ENCODE measurements around the gene CAPN3.
A peak's percentile ranks its signal among the peaks of the same experiment; 100 is the strongest.

CAPN3 gene

DNA sequence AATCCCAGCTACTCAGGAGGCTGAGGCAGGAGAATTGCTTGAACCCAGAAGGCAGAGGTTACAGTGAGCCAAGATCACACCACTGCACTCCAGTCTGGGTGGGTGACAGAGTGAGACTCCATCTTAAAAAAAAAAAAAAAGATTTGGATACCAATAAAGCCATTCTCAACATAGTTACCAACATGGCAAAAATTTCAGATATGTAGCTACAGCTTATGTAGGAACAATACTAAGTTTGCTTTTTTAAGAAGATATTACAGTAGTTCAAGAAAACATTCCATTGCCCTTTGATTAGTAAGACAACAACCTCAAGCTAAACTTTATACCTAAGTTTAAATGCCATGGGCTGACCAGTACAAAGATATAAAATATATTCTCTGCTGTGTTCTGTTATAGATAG lies 97.2 kb downstream of the CAPN3 start:
- DNase-seq (ENCODE audit: low spot score), result no peak

DNA sequence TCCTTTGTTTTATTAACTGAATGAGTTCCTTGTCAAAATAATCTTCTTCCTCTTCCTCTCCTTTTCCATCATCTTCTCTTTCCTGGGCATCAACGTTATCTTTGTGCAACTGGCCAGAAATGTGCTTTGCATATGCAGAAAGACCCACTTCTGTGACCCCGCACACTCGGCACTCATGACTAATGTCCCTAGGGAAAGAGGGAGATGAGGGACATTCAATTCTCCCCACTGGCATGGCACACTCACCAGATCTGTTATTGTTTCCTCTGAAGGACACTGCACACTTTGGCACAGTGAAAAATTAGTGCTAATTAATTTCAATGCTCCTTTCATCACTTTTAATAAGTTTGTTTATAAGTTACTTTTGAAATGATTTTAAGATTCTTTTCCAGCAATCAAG lies 97.7 kb downstream of the CAPN3 start:
- no peak for DNase-seq (ENCODE audit: low spot score)

DNA sequence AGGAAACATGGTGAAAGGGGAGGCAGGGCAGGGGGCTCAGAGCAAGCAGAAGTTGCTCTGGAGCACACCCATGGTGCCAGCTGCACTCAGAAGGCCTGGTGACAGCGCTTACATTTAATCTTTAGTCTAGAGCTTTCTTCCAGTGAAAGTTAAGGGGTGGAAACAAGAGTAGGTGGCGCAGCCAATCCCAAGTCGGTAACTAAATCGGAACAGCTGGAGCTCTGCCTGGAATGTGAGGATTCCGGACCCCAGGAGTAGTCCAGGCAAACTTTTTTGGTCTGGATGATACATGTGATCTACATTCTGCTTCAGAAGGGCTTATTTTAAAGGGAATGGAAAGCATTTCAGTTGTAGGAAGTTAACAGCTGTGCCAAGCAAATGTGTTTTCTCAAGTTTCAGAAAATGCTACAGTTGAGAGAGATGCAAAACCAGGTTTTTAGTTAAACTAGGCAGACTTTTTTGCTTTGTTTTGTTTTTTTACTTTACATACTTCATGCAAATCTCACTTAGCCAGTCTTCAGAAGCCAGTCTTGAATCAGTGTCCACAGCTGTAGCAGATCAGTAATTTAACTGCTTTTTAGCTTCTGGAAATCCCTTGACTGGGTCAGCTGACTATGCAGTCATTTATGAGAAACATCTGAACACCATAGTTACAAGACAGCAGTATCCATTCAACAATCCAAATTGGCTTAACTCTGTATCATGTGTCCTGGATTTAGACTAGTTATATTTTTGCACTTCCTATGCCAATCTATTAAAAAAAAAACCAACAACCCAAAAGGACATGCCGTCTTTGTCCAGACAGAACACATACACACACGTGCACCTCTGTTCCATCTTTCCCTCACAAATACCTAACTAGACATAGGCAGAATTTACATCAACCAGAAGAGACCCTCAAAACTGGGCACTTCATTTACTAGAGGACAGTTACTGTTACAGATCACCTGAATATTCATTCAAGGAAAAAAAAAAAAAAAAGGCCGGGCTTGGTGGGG lies 98.4 kb downstream of the CAPN3 start:
- peak; percentile 84 for DNase-seq (ENCODE audit: low spot score)

DNA sequence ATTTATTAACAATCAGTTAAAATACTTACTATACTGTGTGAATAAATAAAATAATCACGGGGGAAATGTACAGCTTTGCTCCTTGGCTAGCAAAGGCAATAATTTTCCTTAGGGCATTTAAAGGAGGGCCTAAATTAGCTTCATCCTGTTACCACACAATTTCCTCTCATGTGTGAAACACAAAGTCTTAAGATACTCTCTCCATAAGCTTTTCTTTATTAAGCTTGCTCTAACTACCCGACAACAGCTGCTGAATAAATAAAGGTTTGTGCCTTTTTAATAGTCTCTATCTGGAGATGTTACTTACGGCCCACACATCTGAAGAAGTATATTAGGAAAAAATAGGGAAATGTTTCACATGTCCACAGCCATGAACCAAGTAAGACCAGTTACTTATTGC lies 102.0 kb downstream of the CAPN3 start:
- no peak for DNase-seq (ENCODE audit: low spot score)
